Small intestine (tissue), 7 donors: ENCODE data around the gene ACRBP. TPM values are rescaled to one million over a fixed set of nuclear protein-coding genes. Genes with fewer than 3 reads are reported as not detected.

Source experiments
- DNase-seq, 2 donors: peaks; one replicate each; pipeline versions ENCODE4 v3.0.0 to v3.0.0-alpha.2; 2013
- FAIRE-seq: peaks from 2 replicates; lab custom pipeline; 2012; peaks lifted over from hg19 to GRCh38; lab: Jason Lieb, UNC
- H3K27ac ChIP-seq, 3 donors: one replicate each; pipeline ENCODE4 v1.5.1; 2013; ENCODE audit warnings: low read length in 2 of 3, mild to moderate bottlenecking in 2 of 3, control low read depth in 1 of 3, inconsistent platforms in 1 of 3, low read depth in 1 of 3, moderate library complexity in 1 of 3
- H3K27me3 ChIP-seq, 3 donors: one replicate each; pipeline ENCODE4 v1.6.1; 2013; ENCODE audit warnings: low read length in 3 of 3, inconsistent platforms in 1 of 3; ENCODE audit not compliant: control insufficient read depth in 3 of 3, insufficient read depth in 3 of 3
- H3K36me3 ChIP-seq, 3 donors: one replicate each; pipeline ENCODE4 v1.6.1; 2013; ENCODE audit warnings: low read length in 3 of 3, inconsistent platforms in 1 of 3, low read depth in 1 of 3, mild to moderate bottlenecking in 1 of 3, moderate library complexity in 1 of 3; ENCODE audit not compliant: control insufficient read depth in 3 of 3, insufficient read depth in 2 of 3
- H3K4me1 ChIP-seq, 3 donors: one replicate each; pipeline ENCODE4 v1.6.1; 2013; ENCODE audit warnings: low read length in 2 of 3, inconsistent platforms in 1 of 3, low read depth in 1 of 3, mild to moderate bottlenecking in 1 of 3, moderate library complexity in 1 of 3; ENCODE audit not compliant: control insufficient read depth in 3 of 3, insufficient read depth in 2 of 3
- H3K4me3 ChIP-seq, 3 donors: one replicate each; pipeline ENCODE4 v1.5.1; 2013; ENCODE audit warnings: low read length in 3 of 3, control low read depth in 1 of 3, inconsistent platforms in 1 of 3, low read depth in 1 of 3, mild to moderate bottlenecking in 1 of 3, moderate library complexity in 1 of 3
- H3K9me3 ChIP-seq, 2 donors: one replicate each; pipeline ENCODE4 v1.6.1; 2013; ENCODE audit warnings: low read depth in 1 of 2, low read length in 1 of 2; ENCODE audit not compliant: control insufficient read depth in 2 of 2, insufficient read depth in 1 of 2
- WGBS, 3 donors: extraction: QIAGEN DNeasy Blood & Tissue Kit; methylation state at CpG; one replicate each; pipeline ENCODE4 v1.1.7; 2013; 5-methylcytosine and 5-hydroxymethylcytosine counted together
- polyA plus RNA-seq, 4 donors: library from polyadenylated mRNA; stranded (reverse) in 3 of 4; unstranded in 1 of 4; fragments of 200-250 nt in 3 of 4; fragments of 120-200 nt in 1 of 4; gene quantifications; one replicate each; pipeline versions ENCODE4 v1.2.1 to v1.2.3, GENCODE V29; 2013
- donor health status: healthy with polysubstance abuse.
- donor health status: control.
- donor health status: control.
- donor health status: Bipolar disorder and iron deficiency.
- donor health status: healthy.

The ACRBP gene
- polyA plus RNA-seq, 4 donors, result 2.6 to 5.9 (median 3.6) TPM

DNA sequence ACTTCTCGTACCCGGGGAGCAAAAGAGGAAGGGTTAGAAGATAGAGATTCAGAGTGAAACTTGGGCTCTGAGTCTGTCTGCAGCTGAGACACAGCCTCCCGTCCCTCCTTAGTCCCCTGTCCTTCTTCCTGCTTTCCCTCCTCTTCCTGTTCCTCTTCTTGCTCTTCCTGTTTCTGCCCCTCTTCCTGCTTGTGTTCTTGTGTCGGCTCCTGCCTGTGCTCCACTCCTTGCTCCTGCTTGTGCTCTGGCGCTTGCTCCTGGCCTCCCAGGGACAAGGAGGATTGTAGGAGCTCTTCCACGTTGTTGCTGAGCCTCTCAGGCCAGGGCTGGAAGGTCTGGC lies 3.0 kb downstream of the ACRBP start:
- WGBS, 3 donors, result 54 to 94% (median 75%) methylated on average over 6 of the region's 6 CpGs
- Histone ChIP-seq H3K4me1 (peaks cover 0 to 12% (median 0%) of the 10 kb centered on the region in 3 donors), H3K9me3 (peaks cover 0 to 5% of the 10 kb centered on the region in 2 donors), H3K27me3 (no peaks in the 10 kb centered on the region), H3K36me3 (peaks cover 0 to 13% (median 0%) of the 10 kb centered on the region in 3 donors), H3K27ac (peak overlapping the region in 2 of 3 donors; percentile 15 to 45), H3K4me3 (no peak overlapping the region)
- FAIRE-seq (no peak), DNase-seq (no peak)

DNA sequence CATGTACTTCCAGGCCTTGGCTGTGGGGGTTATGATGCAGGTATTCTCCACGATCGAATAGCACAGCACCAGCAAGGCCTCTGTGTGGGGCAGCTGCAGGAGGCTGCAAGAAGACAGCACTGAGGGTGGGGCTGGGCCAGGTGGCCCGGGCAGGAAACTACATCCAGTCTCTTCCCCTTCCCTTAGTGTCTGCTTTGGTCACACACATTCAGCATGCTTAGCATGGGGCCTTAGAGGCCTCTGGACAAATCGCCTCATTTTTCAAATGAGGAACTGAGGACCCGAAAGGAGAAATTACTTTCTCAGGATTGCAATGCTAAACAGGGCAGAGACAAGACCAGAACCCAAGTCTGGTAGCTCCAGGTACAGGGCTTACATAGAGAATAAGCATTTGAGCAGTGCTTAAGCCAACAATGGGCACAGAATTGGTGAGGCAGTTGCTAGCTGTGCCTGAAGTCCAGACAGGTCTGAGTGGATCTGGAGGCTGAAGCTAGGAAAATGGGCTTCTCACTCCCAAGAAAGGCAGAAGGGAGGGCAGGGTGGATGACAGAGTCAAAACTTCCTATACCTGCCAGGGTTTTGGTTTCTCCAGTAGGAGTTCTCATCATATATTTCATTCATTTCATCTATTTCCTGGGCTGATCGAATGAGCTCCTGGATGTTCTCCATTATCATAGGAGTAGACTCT lies 3.5 kb downstream of the ACRBP start:
- peaks cover 0 to 5% of the 10 kb centered on the region in 2 donors for H3K9me3 ChIP-seq
- peak overlapping the region in 2 of 3 donors; percentile 17 to 37 for H3K27ac ChIP-seq
- peaks cover 0 to 11% (median 0%) of the 10 kb centered on the region in 3 donors for H3K36me3 ChIP-seq
- H3K4me3 ChIP-seq, result no peak overlapping the region
- 78 to 88% (median 82%) methylated on average over 6 of the region's 6 CpGs for WGBS, 3 donors
- DNase-seq (no peak), FAIRE-seq (no peak)
- H3K27me3 ChIP-seq, result no peaks in the 10 kb centered on the region
- peaks cover 0 to 17% (median 0%) of the 10 kb centered on the region in 3 donors for H3K4me1 ChIP-seq

DNA sequence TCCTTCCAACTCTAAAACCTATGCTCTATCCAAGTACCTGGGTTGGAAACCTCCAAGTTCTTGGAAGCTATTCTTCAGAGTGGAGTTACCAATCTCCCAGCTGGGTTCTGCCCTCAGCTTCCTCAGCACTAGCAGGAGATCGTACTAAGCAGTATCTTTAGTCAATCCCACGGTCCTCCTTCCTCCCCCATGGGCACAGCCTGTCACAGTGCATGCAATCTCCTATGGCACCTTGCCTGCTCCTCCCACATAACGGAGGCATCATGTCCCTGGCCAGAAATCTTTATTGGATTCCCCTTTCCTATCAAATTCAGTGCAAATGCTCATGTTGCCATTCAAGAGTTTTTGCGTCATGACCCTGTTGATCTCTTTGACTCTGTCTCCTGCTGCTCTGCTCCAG lies 6.1 kb downstream of the ACRBP start:
- 67 to 69% (median 68%) methylated on average over 4 of the region's 4 CpGs for WGBS, 3 donors
- H3K27ac ChIP-seq, result no peak overlapping the region
- peaks cover 0 to 30% (median under 1%) of the 10 kb centered on the region in 3 donors for H3K4me1 ChIP-seq
- no peak for FAIRE-seq
- H3K4me3 ChIP-seq, result no peak overlapping the region
- H3K36me3 ChIP-seq, result peaks cover 0 to 3% (median 0%) of the 10 kb centered on the region in 3 donors
- H3K9me3 ChIP-seq, result peaks cover 0 to 5% of the 10 kb centered on the region in 2 donors
- H3K27me3 ChIP-seq, result no peaks in the 10 kb centered on the region
- no peak for DNase-seq

DNA sequence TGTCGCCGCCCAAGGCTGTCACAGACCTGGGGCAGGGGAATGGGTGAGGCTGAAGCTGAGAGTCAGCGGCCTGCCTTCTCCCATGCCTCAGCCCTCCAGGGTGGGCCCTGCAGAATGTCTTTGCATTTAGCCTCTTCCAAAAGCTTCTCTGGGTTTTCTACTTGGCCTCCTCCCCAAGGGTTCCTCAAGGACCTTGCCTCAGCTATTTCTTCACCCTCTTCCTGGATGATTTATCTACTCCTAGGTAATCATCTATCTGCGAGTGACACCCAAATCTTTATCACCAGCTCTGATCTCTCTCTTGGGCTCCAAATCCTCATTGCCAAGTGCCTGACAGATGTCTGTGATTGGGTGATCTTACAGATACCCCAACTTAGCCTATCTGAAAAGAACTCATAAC lies 6.7 kb downstream of the ACRBP start:
- Histone ChIP-seq H3K27me3 (no peaks in the 10 kb centered on the region), H3K4me1 (peaks cover 0 to 36% (median 2%) of the 10 kb centered on the region in 3 donors), H3K36me3 (peaks cover 0 to 3% (median 0%) of the 10 kb centered on the region in 3 donors), H3K27ac (no peak overlapping the region), H3K9me3 (peaks cover 0 to 5% of the 10 kb centered on the region in 2 donors), H3K4me3 (no peak overlapping the region)
- 69 to 88% (median 76%) methylated on average over 4 of the region's 4 CpGs for WGBS, 3 donors
- FAIRE-seq (no peak), DNase-seq (no peak)

DNA sequence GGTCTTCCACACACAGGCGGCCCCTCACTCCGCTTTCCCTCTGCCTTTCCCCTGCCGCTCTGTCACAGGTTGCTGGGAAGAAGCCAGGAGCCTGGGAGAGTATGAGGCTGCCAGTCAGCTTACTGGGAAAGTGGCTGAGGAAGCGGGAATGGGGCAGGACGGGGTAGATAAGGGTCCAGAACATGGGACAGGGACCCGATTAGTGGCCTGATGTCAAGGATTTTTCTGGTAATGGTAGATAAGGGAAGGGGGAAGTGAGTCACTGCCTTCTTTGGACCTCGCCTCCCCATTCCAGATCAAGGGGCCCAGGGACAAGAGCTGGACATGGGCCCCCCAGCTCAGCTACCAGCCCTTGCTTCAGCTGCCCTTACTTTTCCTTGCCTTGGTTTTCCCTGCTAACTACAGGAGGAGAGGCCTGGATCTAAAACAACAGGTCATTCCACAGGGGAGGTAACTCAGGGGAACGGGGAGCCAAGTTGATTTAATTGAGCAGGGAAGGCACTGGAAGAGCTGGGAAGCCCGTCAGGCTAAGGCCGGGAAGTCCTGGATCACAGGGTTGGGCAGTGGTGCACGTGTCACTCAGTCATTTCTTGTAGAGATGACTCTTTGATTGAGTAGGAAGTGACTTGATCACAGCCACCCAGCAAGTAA lies 8.0 kb downstream of the ACRBP start:
- 78 to 81% (median 79%) methylated on average over 11 of the region's 11 CpGs for WGBS, 3 donors
- Histone ChIP-seq H3K4me3 (no peak overlapping the region), H3K9me3 (peaks cover 0 to 5% of the 10 kb centered on the region in 2 donors), H3K27me3 (no peaks in the 10 kb centered on the region), H3K27ac (peak overlapping the region in 1 of 3 donors; percentile 60), H3K4me1 (peaks cover 0 to 40% (median 4%) of the 10 kb centered on the region in 3 donors), H3K36me3 (peaks cover 0 to 1% (median 0%) of the 10 kb centered on the region in 3 donors)
- DNase-seq (peak in 1 of 2 donors; percentile 54), FAIRE-seq (no peak)

DNA sequence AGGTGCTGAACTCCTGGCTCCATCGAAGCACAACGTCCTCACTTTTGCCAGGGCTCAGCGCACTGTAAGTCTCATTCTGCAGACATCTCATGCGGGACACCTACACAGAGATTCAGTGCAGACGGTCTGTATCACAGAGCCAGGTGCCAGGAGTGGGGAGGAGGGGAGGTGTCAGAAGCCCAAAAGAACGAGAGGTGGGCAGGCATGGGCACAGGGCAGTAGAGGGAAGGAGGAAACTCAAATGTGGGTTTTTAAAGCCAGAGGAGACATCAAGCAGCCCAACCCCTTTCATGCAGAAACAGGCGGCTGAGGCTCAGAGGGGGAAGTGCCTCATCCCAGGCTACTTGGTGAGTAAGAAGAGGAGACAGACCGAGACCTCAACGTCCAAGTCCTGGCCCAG lies 8.9 kb downstream of the ACRBP start:
- DNase-seq, result no peak
- H3K4me1 ChIP-seq, result peaks cover 0 to 47% (median 4%) of the 10 kb centered on the region in 3 donors
- H3K27ac ChIP-seq, result peak overlapping the region in 1 of 3 donors; percentile 60
- no peaks in the 10 kb centered on the region for H3K27me3 ChIP-seq
- H3K9me3 ChIP-seq, result no peaks in the 10 kb centered on the region
- no peaks in the 10 kb centered on the region for H3K36me3 ChIP-seq
- 83 to 87% (median 87%) methylated on average over 9 of the region's 9 CpGs for WGBS, 3 donors
- FAIRE-seq, result no peak
- H3K4me3 ChIP-seq, result no peak overlapping the region

DNA sequence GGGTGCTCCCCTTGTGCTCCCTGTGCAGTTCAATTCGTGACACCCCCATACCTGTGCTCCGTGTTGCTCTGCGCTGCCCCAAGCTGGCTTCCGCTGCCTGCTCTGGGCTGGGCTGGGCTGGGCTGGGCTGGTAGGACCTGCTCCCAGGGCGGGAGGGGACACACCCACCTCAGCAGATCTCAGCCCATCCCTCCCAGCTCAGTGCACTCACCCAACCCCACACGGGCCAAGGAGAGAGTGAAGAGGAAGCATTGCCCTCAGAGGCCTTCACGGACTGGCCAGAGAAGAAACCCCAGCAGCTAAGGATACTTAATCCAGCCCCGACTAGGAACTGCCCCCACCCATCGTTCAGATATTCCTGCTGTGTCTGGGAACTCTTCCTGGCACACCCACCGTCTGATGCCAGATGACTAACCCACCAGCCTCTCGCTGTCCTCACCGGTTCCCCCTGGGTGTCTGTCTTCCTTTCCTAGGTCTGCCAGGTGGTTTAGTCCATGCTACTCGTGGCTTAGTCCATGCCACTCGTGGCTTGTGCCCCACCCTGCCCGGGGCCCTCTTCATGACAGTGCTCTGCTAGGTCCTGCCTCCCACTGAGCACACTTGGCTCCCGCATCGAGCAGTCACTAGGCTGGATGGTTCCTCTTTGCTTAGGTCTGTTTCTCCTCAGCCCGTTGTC lies 11.2 kb downstream of the ACRBP start, which contains the start of gene LPAR5:
Gene LPAR5 (minus strand): TSS at position 104 of the 676 bp plus-strand sequence. CDS start 14,711 bp downstream, outside the sequence.
- 25 to 38% (median 33%) methylated on average over 18 of the region's 18 CpGs for WGBS, 3 donors
- peak within 1 kb of the TSS; percentile 18 to 51 (median 50) for H3K4me3 ChIP-seq
- no peaks in the 10 kb centered on the region for H3K27me3 ChIP-seq
- H3K9me3 ChIP-seq, result no peaks in the 10 kb centered on the region
- H3K27ac ChIP-seq, result peak within 1 kb of the TSS; percentile 53 to 89 (median 84)
- H3K4me1 ChIP-seq, result peaks cover 4 to 70% (median 4%) of the 10 kb centered on the region in 3 donors
- peaks cover 0 to 3% (median 0%) of the 10 kb centered on the region in 3 donors for H3K36me3 ChIP-seq
- DNase-seq (peak; percentile 91 to 93), FAIRE-seq (no peak)

DNA sequence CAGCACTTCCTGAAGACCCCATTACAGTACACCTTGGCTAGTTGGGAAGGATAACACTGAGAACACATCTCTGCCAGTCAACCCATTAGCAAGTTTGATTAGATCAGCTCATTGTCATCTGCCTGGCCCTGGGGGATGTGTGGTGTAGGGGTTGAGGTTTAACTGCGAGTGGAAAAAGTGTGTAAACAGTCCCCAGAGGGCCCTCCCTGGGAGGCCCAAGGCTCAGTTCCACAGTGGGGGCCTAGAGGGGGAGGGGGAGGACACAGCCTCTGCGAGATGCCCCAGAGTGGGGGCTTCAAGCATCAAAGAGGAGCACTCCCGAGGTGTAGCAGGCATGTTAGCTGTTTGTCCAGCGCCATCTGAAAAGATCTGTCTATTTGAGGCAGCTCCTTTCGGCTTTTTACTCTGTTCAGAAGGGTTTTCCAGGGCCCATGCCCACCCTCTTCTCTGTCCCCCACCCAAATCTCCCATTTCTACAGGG lies 11.8 kb downstream of the ACRBP start:
- Histone ChIP-seq H3K4me1 (peaks cover 4 to 76% (median 4%) of the 10 kb centered on the region in 3 donors), H3K9me3 (no peaks in the 10 kb centered on the region), H3K27ac (peak overlapping the region; percentile 53 to 89 (median 84)), H3K36me3 (peaks cover 0 to 3% (median 0%) of the 10 kb centered on the region in 3 donors), H3K27me3 (no peaks in the 10 kb centered on the region), H3K4me3 (peak overlapping the region; percentile 18 to 51 (median 50))
- 5 to 36% (median 28%) methylated on average over 5 of the region's 5 CpGs for WGBS, 3 donors
- FAIRE-seq, result no peak
- peak; percentile 47 to 68 for DNase-seq
